ENCODE data around the gene ANKS6. TPM values are rescaled to one million over a fixed set of nuclear protein-coding genes. Genes with fewer than 3 reads are reported as not detected.

Gene ANKS6
- total and polyA plus RNA-seq, 2 of the 8 experiments (the other 6 are each of a cell fraction or from before 2014, with no cell fraction given): 34.1 to 56.3 TPM

DNA sequence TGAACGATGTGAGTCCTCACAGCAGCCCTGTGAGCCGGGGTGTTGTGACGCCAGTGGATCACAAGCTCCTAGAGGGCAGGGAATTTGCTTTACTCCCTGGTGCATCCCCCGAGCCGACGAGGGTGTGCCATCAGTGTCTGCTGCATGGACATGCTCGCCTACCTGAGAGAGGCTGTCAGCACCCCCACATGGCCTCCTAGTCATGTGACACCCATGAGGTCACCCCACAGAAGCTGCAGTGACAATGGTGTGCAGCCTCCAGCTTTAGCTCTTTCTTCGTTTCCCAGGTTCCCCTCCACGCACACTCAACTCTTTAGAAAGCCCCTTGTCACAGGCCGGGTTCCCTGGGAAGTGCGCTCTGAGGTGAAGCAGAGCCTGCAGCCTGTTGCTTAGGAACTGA is 67.9 kb downstream of the ANKS6 start:
- CTCF ChIA-PET (ENCODE audit: partially characterized antibody): interaction anchor here (0.7 to 2.3 kb wide), 6 partner anchors 11 to 121 kb away, joined by 3 to 12 read pairs (median 4); no protein-coding TSS in a partner anchor
- Histone ChIP-seq H3K79me2 (ENCODE audit: control insufficient read depth in 1 of 2, insufficient read depth in 2 of 2, low read length in 2 of 2) (no peaks in the 10 kb centered on the region), H2BK120ac (replicated peaks; ENCODE audit: low read depth, low read length) (no peak overlapping the region), H3K56ac (replicated peaks; ENCODE audit: insufficient read length, low read depth, low read length) (no peak overlapping the region), H3K79me1 (ENCODE audit: low read depth, low read length) (no peaks in the 10 kb centered on the region), H4K5ac (ENCODE audit: insufficient read length, low read depth, low read length) (no peak overlapping the region), H2BK12ac (ENCODE audit: low read depth, low read length) (no peak overlapping the region), H3K27me3 (replicated peaks in 1 of 4; ENCODE audit: control insufficient read depth in 3 of 4, extremely low read depth in 1 of 4, insufficient read depth in 3 of 4, low read length in 3 of 4) (peaks cover 0 to 7% (median 0%) of the 10 kb centered on the region in 4 experiments; a peak in 4 of 7 replicates), H3K36me3 (ENCODE audit: control insufficient read depth in 2 of 4, insufficient read depth in 4 of 4, low read length in 3 of 4) (no peaks in the 10 kb centered on the region), H3K9ac (replicated peaks in 1 of 4; ENCODE audit: extremely low read depth in 1 of 4, low read depth in 3 of 4, low read length in 3 of 4) (no peak overlapping the region), H3K27ac (ENCODE audit: low read depth, low read length) (no peak overlapping the region), H3K4me1 (replicated peaks in 1 of 4; ENCODE audit: control insufficient read depth in 3 of 4, insufficient read depth in 4 of 4, low read length in 3 of 4) (peaks cover 0 to 3% (median 0%) of the 10 kb centered on the region in 4 experiments; a peak in 2 of 7 replicates), H4K20me1 (replicated peaks in 1 of 2; ENCODE audit: control insufficient read depth in 1 of 2, insufficient read depth in 2 of 2, low read length in 2 of 2) (no peaks in the 10 kb centered on the region), H3K4ac (replicated peaks; ENCODE audit: insufficient read length, low read depth, low read length) (no peak overlapping the region), H4K91ac (replicated peaks; ENCODE audit: insufficient read length, low read length) (no peak overlapping the region), H3K4me3 (ENCODE audit: extremely low read depth in 1 of 4, insufficient read depth in 2 of 4, low read depth in 3 of 4, low read length in 4 of 4) (no peak overlapping the region), H3K9me3 (ENCODE audit: insufficient read depth in 2 of 2, low read depth in 1 of 2, low read length in 1 of 2) (no peaks in the 10 kb centered on the region), H2BK5ac (ENCODE audit: low read depth, low read length) (no peak overlapping the region), H4K8ac (ENCODE audit: extremely low read depth, insufficient read depth, low read length) (no peak overlapping the region; the same call in 1 of the 2 replicates), H2AK5ac (ENCODE audit: low read depth, low read length) (no peak overlapping the region), H2AFZ (ENCODE audit: low read length) (no peak overlapping the region), H3K14ac (ENCODE audit: insufficient read length) (no peak overlapping the region), H2BK20ac (ENCODE audit: low read length) (no peak overlapping the region), H3K23me2 (ENCODE audit: low read depth, low read length) (no peaks in the 10 kb centered on the region), H2BK15ac (ENCODE audit: low read length) (no peak overlapping the region), H3K18ac (ENCODE audit: extremely low read depth, low read length) (no peak overlapping the region), H3K4me2 (ENCODE audit: insufficient read depth in 1 of 2, low read depth in 2 of 2, low read length in 2 of 2) (no peak overlapping the region), H3K23ac (ENCODE audit: insufficient read length) (no peak overlapping the region)
- no peak for DNase-seq (ENCODE audit: low read depth in 1 of 2, low spot score in 2 of 2)
- TF ChIP-seq JUN (IDR thresholded peaks at IDR 0.05; ENCODE audit: low read depth, low read length) (no peak), EP300 (IDR thresholded peaks at IDR 0.05; ENCODE audit: borderline replicate concordance in 1 of 2, low read depth in 2 of 2, low read length in 2 of 2) (no peak), POLR2A (IDR thresholded peaks at IDR 0.05; ENCODE audit: control extremely low read depth in 1 of 2, low read depth in 2 of 2, low read length in 2 of 2) (no peak), SIX5 (IDR thresholded peaks at IDR 0.05; ENCODE audit: low read depth, low read length) (no peak), POLR2AphosphoS5 (IDR thresholded peaks at IDR 0.05; ENCODE audit: low read depth, low read length) (no peak), GTF2F1 (IDR thresholded peaks at IDR 0.05; ENCODE audit: borderline replicate concordance, low read depth, low read length) (no peak), TAF1 (IDR thresholded peaks at IDR 0.05; ENCODE audit: low read depth, low read length) (no peak), SUZ12 (IDR thresholded peaks at IDR 0.05; ENCODE audit: low read length) (no peak), YY1 (IDR thresholded peaks at IDR 0.05; ENCODE audit: low read depth, low read length) (no peak), ASH2L (IDR thresholded peaks at IDR 0.05; ENCODE audit: low read length) (no peak), EZH2 (IDR thresholded peaks at IDR 0.05; ENCODE audit: low read depth, low read length, severe bottlenecking) (no peak), TAF7 (optimal IDR thresholded peaks at IDR 0.05; ENCODE audit: borderline replicate concordance, low read depth, low read length) (no peak), CHD2 (IDR thresholded peaks at IDR 0.05; ENCODE audit: low read length) (no peak)
- 84% methylated on average over 11 of the region's 11 CpGs; no CpG with 5 or more reads in 1 of the 2 experiments for WGBS, 2 experiments (ENCODE audit: extremely low coverage in 1 of 2, insufficient coverage in 1 of 2, insufficient read length in 1 of 2, insufficient replicate concordance in 2 of 2, low coverage in 1 of 2, low lambda C conversion rate in 2 of 2, missing lambda C conversion rate in 1 of 2)
- FAIRE-seq: no peak
- POLR2A ChIA-PET (ENCODE audit: partially characterized antibody): interaction anchor here (1.0 kb wide), 1 partner anchor 12 kb away, joined by 3 read pairs; no protein-coding TSS in a partner anchor

Data from H1 (cell line).